Panc1 (cell line): ENCODE results near the gene GCFC2.

Experiments
- POLR2AphosphoS5 ChIP-seq: IDR thresholded peaks from 2 replicates; pipeline ENCODE4 v1.6.1; 2012; ENCODE audit warnings: mild to moderate bottlenecking, low read depth, low read length, moderate library complexity
- SIN3A ChIP-seq: IDR thresholded peaks from 2 replicates; pipeline ENCODE4 v1.6.1; 2012; ENCODE audit warnings: low read depth, mild to moderate bottlenecking, low read length, moderate library complexity, borderline replicate concordance; ENCODE audit not compliant: insufficient read depth
- TF ChIP-seq, protein P1 (sequence below): fragments of 450-650 bp; IDR thresholded peaks from 2 replicates; pipeline ENCODE4 v1.5.1; 2017; ENCODE audit warnings: mild to moderate bottlenecking
- TF ChIP-seq, protein P2 (sequence below), 2 experiments: IDR thresholded peaks; 2 replicates each; pipeline ENCODE4 v1.6.1; 2011 to 2012; ENCODE audit warnings: low read depth in 2 of 2, control low read depth in 1 of 2, low read length in 1 of 2, mild to moderate bottlenecking in 1 of 2, moderate library complexity in 1 of 2; ENCODE audit not compliant: insufficient read depth in 1 of 2

DNA sequence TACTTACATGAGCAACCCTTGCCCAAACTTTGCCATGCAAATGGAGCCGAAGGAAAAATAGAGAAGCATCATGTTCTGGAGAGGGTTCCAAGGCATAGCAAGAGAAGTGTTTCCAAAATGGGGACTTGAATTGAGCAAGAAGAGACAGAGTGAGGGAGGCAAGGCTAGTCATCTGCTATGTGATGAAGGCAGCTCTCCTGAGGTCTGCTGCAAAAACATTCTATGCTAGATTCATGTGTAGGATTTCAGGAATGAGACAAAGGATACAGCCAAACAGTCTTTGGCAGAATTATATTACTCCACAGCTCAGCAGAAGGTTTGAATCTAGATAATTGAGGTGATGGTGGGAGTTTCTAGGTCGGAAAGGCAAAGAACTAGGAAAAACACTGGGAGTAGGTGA, 88.2 kb downstream of the GCFC2 start:
- TF ChIP-seq, protein P1, sequence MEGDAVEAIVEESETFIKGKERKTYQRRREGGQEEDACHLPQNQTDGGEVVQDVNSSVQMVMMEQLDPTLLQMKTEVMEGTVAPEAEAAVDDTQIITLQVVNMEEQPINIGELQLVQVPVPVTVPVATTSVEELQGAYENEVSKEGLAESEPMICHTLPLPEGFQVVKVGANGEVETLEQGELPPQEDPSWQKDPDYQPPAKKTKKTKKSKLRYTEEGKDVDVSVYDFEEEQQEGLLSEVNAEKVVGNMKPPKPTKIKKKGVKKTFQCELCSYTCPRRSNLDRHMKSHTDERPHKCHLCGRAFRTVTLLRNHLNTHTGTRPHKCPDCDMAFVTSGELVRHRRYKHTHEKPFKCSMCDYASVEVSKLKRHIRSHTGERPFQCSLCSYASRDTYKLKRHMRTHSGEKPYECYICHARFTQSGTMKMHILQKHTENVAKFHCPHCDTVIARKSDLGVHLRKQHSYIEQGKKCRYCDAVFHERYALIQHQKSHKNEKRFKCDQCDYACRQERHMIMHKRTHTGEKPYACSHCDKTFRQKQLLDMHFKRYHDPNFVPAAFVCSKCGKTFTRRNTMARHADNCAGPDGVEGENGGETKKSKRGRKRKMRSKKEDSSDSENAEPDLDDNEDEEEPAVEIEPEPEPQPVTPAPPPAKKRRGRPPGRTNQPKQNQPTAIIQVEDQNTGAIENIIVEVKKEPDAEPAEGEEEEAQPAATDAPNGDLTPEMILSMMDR = no peak
- TF ChIP-seq POLR2AphosphoS5 (no peak), SIN3A (no peak)
- TF ChIP-seq, protein P2, sequence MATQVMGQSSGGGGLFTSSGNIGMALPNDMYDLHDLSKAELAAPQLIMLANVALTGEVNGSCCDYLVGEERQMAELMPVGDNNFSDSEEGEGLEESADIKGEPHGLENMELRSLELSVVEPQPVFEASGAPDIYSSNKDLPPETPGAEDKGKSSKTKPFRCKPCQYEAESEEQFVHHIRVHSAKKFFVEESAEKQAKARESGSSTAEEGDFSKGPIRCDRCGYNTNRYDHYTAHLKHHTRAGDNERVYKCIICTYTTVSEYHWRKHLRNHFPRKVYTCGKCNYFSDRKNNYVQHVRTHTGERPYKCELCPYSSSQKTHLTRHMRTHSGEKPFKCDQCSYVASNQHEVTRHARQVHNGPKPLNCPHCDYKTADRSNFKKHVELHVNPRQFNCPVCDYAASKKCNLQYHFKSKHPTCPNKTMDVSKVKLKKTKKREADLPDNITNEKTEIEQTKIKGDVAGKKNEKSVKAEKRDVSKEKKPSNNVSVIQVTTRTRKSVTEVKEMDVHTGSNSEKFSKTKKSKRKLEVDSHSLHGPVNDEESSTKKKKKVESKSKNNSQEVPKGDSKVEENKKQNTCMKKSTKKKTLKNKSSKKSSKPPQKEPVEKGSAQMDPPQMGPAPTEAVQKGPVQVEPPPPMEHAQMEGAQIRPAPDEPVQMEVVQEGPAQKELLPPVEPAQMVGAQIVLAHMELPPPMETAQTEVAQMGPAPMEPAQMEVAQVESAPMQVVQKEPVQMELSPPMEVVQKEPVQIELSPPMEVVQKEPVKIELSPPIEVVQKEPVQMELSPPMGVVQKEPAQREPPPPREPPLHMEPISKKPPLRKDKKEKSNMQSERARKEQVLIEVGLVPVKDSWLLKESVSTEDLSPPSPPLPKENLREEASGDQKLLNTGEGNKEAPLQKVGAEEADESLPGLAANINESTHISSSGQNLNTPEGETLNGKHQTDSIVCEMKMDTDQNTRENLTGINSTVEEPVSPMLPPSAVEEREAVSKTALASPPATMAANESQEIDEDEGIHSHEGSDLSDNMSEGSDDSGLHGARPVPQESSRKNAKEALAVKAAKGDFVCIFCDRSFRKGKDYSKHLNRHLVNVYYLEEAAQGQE (IDR thresholded peaks at IDR 0.05; ENCODE audit: insufficient read depth in 1 of 2, low read depth in 2 of 2, low read length in 1 of 2) = no peak
